CD4-positive, alpha-beta T cell (primary cell): Measurements from ENCODE around the gene GNG4. TPM values are rescaled to one million over a fixed set of nuclear protein-coding genes. Genes with fewer than 3 reads are reported as not detected.

Experiments used
- ATAC-seq: fragments of 200-7000 bp; cut with Tn5 transposase; one replicate; pipeline ENCODE4 v1.10.0; 2022; ENCODE audit warnings: mild to moderate bottlenecking; ENCODE audit not compliant: poor library complexity
- CTCF ChIA-PET: fragments of 350-600 bp; sonication (Branson Sonifier 250); formaldehyde crosslinking; loops from one replicate; lab custom pipeline; 2021; ENCODE audit warnings: antibody characterized with exemption, inconsistent platforms; lab: Charles Lee
- POLR2A ChIA-PET: fragments of 350-600 bp; sonication (Branson Sonifier 250); formaldehyde crosslinking; loops from one replicate; lab custom pipeline; 2021; ENCODE audit warnings: antibody characterized with exemption, inconsistent platforms; lab: Charles Lee
- DNase-seq, 14 experiments: peaks; one replicate each; pipeline ENCODE4 v3.0.0-alpha.2; 2013 to 2020; ENCODE audit warnings: mixed read lengths in 2 of 14
- H3K27ac ChIP-seq, 2 donors: one replicate each; pipeline versions ENCODE4 v1.5.1 to v1.7.0; 2013; ENCODE audit warnings: low read length in 2 of 2, low read depth in 1 of 2, mild to moderate bottlenecking in 1 of 2
- H3K27me3 ChIP-seq, 2 experiments: 1 replicate in 1 of 2; 2 replicates in 1 of 2; pipeline versions ENCODE4 v1.6.1 to v1.7.0; 2013; ENCODE audit warnings: low read length in 2 of 2, control low read depth in 1 of 2, mild to moderate bottlenecking in 1 of 2, moderate library complexity in 1 of 2; ENCODE audit not compliant: insufficient read depth in 2 of 2, control insufficient read depth in 1 of 2
- H3K36me3 ChIP-seq: one replicate; pipeline ENCODE4 v1.6.1; 2013; ENCODE audit warnings: low read length, control low read depth; ENCODE audit not compliant: insufficient read depth
- H3K4me1 ChIP-seq: one replicate; pipeline ENCODE4 v1.6.1; 2013; ENCODE audit warnings: low read length, control low read depth; ENCODE audit not compliant: insufficient read depth
- H3K4me3 ChIP-seq: one replicate; pipeline ENCODE4 v1.5.1; 2013; ENCODE audit warnings: mild to moderate bottlenecking, low read length, moderate library complexity
- H3K9me3 ChIP-seq, 2 experiments: 1 replicate in 1 of 2; 2 replicates in 1 of 2; pipeline versions ENCODE4 v1.6.1 to v1.7.0; 2013; ENCODE audit warnings: low read length in 2 of 2, mild to moderate bottlenecking in 2 of 2, control low read depth in 1 of 2, moderate library complexity in 1 of 2; ENCODE audit not compliant: control insufficient read depth in 1 of 2, insufficient read depth in 1 of 2
- H3K27ac Mint-ChIP-seq: one replicate; pipeline ENCODE4 v1.8.0; 2020; ENCODE audit warnings: mixed read lengths
- H3K27me3 Mint-ChIP-seq: one replicate; pipeline ENCODE4 v1.8.0; 2021; ENCODE audit warnings: mixed read lengths
- H3K36me3 Mint-ChIP-seq: one replicate; pipeline ENCODE4 v1.8.0; 2021; ENCODE audit warnings: low read depth, mixed read lengths
- H3K4me1 Mint-ChIP-seq: one replicate; pipeline ENCODE4 v1.8.0; 2021; ENCODE audit warnings: low read depth, mixed read lengths
- H3K4me3 Mint-ChIP-seq: one replicate; pipeline ENCODE4 v1.8.0; 2020; ENCODE audit warnings: mild to moderate bottlenecking, mixed read lengths
- H3K9me3 Mint-ChIP-seq: one replicate; pipeline ENCODE4 v1.8.0; 2020; ENCODE audit warnings: mixed read lengths
- intact Hi-C, 2 experiments: fragments of 100-400 bp; cut with DNase I in 1 of 2; cut with micrococcal nuclease in 1 of 2; formaldehyde crosslinking; loops; one replicate each; pipeline versions ENCODE4 v1.15.1 to v1.9.0; 2023 to 2025; cut with DNase I, micrococcal nuclease
- total RNA-seq, 174 experiments: library from RNA in 2 of 174; stranded (reverse) in 2 of 174; gene quantifications; one replicate each; pipeline ENCODE4 v1.2.3 and lab custom pipeline; 2021 to 2026
- TF ChIP-seq, protein P1 (sequence below): fragments of 200-600 bp; IDR thresholded peaks from one replicate; pipeline ENCODE4 v1.8.0; 2022; ENCODE audit warnings: antibody characterized with exemption, mild to moderate bottlenecking

GNG4 gene
- total RNA-seq, 2 experiments from 2014 or later, result not detected

DNA sequence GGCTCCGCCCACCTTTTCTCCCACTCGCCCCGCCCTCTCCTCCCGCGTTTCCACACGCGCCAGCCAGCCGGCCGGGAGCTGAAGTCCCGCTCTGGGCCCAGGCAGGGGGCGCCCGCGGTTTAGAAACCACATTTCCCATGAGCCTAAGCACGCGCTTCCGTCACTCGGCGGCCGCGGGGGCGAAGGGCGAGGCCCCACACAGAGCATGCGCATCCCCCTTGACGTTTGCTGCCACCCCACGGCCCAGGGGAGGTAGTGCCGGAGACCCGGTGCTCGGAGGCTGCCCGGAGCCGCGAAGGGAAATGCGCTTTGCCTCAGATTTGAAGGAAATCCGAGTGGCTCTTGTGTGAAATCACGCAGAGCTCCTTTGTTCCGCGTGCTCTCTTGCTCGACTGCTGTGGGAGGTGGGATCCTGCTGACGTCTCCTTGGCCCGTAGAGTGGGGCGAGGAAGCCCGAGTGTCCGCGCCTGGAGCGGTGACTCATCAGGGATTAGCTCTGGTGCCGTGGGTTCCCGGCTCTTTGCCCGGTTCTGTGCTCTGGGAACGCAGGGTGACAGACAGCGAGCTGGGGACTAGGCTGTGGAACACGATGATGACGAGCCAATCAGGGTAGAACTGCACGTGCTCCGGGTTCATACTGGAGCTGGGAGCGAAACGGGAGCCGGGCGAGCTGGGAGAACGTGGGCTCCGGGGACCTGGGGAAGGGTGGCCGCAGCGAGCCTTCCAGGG is 144.9 kb downstream of the GNG4 start:
- ATAC-seq (peak; percentile 86), DNase-seq (peak; percentile 96 to 100 (median 98))
- Histone ChIP-seq H3K27me3 (no peaks in the 10 kb centered on the region), H3K4me1 (peaks cover 15% of the 10 kb centered on the region), H3K4me3 (peak overlapping the region; percentile 79), H3K9me3 (no peaks in the 10 kb centered on the region), H3K36me3 (no peaks in the 10 kb centered on the region), H3K27ac (peak overlapping the region; percentile 89 to 93)
- no peaks in the 10 kb centered on the region for H3K27me3 Mint-ChIP-seq
- peak overlapping the region; percentile 92 for H3K4me3 Mint-ChIP-seq
- H3K27ac Mint-ChIP-seq, result peak overlapping the region; percentile 96
- intact Hi-C loops, result loop anchor here (5.0 to 10.0 kb wide), 6 partner anchors 177 to 1132 kb away; partner anchors contain the start of genes LYST (in 2 of the 2), ARID4B (in 1 of the 2), COA6 (in 1 of the 2) and ERO1B (in 1 of the 2)
- peaks cover 20% of the 10 kb centered on the region for H3K4me1 Mint-ChIP-seq
- peaks cover 17% of the 10 kb centered on the region for H3K36me3 Mint-ChIP-seq
- TF ChIP-seq, protein P1, sequence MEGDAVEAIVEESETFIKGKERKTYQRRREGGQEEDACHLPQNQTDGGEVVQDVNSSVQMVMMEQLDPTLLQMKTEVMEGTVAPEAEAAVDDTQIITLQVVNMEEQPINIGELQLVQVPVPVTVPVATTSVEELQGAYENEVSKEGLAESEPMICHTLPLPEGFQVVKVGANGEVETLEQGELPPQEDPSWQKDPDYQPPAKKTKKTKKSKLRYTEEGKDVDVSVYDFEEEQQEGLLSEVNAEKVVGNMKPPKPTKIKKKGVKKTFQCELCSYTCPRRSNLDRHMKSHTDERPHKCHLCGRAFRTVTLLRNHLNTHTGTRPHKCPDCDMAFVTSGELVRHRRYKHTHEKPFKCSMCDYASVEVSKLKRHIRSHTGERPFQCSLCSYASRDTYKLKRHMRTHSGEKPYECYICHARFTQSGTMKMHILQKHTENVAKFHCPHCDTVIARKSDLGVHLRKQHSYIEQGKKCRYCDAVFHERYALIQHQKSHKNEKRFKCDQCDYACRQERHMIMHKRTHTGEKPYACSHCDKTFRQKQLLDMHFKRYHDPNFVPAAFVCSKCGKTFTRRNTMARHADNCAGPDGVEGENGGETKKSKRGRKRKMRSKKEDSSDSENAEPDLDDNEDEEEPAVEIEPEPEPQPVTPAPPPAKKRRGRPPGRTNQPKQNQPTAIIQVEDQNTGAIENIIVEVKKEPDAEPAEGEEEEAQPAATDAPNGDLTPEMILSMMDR, result peak; percentile 91
- ChIA-PET POLR2A (interaction anchor here (0.6 to 2.8 kb wide), 23 partner anchors 9 to 1292 kb away, joined by 3 to 19 read pairs (median 4); partner anchors contain the start of genes ARID4B, COA6, GGPS1 and HEATR1), CTCF (interaction anchor here (0.6 to 2.7 kb wide), 23 partner anchors 9 to 1294 kb away, joined by 3 to 15 read pairs (median 3); partner anchors contain the start of genes COA6 and LYST)
- H3K9me3 Mint-ChIP-seq, result no peaks in the 10 kb centered on the region

DNA sequence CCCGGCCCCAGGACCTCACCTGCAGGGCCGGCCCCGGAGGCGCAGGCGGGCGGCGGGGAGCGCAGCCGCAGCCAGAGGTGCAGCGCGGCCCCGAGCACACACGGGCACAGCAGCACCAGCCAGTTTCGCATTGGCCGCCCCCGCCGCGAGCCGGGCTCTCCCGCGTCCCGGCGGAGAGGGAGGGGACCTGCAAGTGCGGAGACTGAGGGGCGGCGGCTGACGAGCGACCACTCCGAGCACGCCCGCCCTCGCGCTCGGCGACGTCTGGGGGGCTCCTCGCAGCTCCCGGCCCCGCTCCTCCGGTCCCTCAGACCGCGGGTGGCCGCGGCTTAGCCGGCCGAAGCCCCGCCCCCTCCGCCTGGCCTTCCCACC is 145.5 kb downstream of the GNG4 start, which contains the start of gene B3GALNT2:
Gene B3GALNT2 (minus strand): TSS at position 331 of the 372 bp plus-strand sequence. CDS start 200 bp downstream, at position 131.
- Histone ChIP-seq H3K4me3 (peak within 1 kb of the TSS; percentile 79), H3K9me3 (no peaks in the 10 kb centered on the region), H3K4me1 (peaks cover 15% of the 10 kb centered on the region), H3K36me3 (no peaks in the 10 kb centered on the region), H3K27ac (peak within 1 kb of the TSS; percentile 89 to 93), H3K27me3 (no peaks in the 10 kb centered on the region)
- ChIA-PET POLR2A (interaction anchor here (0.6 to 2.8 kb wide), 20 partner anchors 9 to 1291 kb away, joined by 3 to 19 read pairs (median 4); partner anchors contain the start of genes ARID4B, COA6, GGPS1 and HEATR1), CTCF (interaction anchor here (0.6 to 2.7 kb wide), 22 partner anchors 9 to 1294 kb away, joined by 3 to 15 read pairs (median 3); partner anchors contain the start of genes COA6 and LYST)
- ATAC-seq (peak; percentile 41), DNase-seq (no peak)
- Mint-ChIP-seq H3K27me3 (no peaks in the 10 kb centered on the region), H3K4me3 (peak within 1 kb of the TSS; percentile 95), H3K27ac (peak within 1 kb of the TSS; percentile 96), H3K36me3 (peaks cover 17% of the 10 kb centered on the region), H3K9me3 (no peaks in the 10 kb centered on the region), H3K4me1 (peaks cover 20% of the 10 kb centered on the region)
- TF ChIP-seq, protein P1, result no peak
- intact Hi-C loops, result loop anchor here (5.0 to 10.0 kb wide), 6 partner anchors 177 to 1132 kb away; partner anchors contain the start of genes LYST (in 2 of the 2), ARID4B (in 1 of the 2), COA6 (in 1 of the 2) and ERO1B (in 1 of the 2)

DNA sequence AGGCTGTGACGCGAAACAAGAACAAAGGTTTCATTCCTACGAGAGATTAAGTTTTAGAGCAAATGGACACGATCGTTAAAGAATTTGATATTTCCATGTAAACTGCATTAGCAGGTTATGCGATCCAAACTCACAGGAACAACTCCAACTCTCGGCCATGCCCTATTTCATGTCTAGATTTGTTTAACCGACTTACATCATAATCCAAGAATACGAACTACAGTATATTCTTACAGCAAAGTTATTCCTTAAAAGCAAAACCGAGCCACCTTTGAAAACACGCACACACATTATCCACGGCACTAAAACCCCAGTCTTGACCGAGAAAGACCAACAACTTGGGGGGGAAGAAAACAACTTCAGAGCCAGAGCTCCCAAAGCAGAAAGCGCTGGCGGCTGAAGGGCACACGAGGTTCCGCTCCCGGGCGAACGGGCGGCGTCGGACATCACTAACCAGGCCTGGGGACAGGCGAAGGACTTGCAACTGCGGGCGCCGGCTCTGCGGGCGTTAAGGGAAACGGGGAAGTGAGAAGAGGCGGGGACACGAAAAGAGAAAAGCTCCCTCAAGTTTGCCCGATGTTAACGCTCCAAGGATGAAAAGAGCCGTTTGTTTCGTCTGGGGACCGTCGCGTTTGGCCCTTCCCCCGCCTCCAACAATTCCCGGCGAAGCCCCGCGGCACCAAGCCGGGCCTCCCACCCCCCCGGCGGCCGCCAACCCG is 146.0 kb downstream of the GNG4 start:
- H3K36me3 ChIP-seq, result no peaks in the 10 kb centered on the region
- TF ChIP-seq, protein P1, result no peak
- CTCF ChIA-PET, result interaction anchor here (0.6 to 2.7 kb wide), 21 partner anchors 9 to 1295 kb away, joined by 3 to 15 read pairs (median 3); partner anchors contain the start of genes COA6 and LYST

More for the DNA sequence above, 146.0 kb downstream of the GNG4 start:
- H3K27ac ChIP-seq, result no peak overlapping the region
- POLR2A ChIA-PET, result interaction anchor here (0.6 to 2.8 kb wide), 12 partner anchors 9 to 1130 kb away, joined by 3 to 19 read pairs (median 6); partner anchors contain the start of genes ARID4B, COA6, GGPS1 and HEATR1
- no peak for ATAC-seq
- Mint-ChIP-seq H3K9me3 (no peaks in the 10 kb centered on the region), H3K27ac (peak overlapping the region; percentile 96), H3K4me3 (peak overlapping the region; percentile 95), H3K4me1 (peaks cover 20% of the 10 kb centered on the region), H3K36me3 (peaks cover 17% of the 10 kb centered on the region), H3K27me3 (no peaks in the 10 kb centered on the region)
- H3K4me3 ChIP-seq, result peak overlapping the region; percentile 79
- peak in 9 of 14 experiments; percentile 0 to 67 (median 14) for DNase-seq
- peaks cover 15% of the 10 kb centered on the region for H3K4me1 ChIP-seq
- intact Hi-C loops, result loop anchor here (5.0 to 10.0 kb wide), 6 partner anchors 176 to 1131 kb away; partner anchors contain the start of genes LYST (in 2 of the 2), ARID4B (in 1 of the 2), COA6 (in 1 of the 2) and ERO1B (in 1 of the 2)
- no peaks in the 10 kb centered on the region for H3K27me3 ChIP-seq
- H3K9me3 ChIP-seq, result no peaks in the 10 kb centered on the region
